HG03378 (cell line): Measurements from ENCODE around the gene GALR1.

Experiments
- ATAC-seq: cut with Tn5 transposase; IDR thresholded peaks from one replicate; pipeline ENCODE4 v1.9.1; 2021; ENCODE audit warnings: mild to moderate bottlenecking, moderate library complexity; ENCODE audit not compliant: unreplicated experiment

GALR1 gene

GRCh38 chr18:77316641-77317040, 67.0 kb downstream of the GALR1 start:
- ATAC-seq, result no peak

DNA sequence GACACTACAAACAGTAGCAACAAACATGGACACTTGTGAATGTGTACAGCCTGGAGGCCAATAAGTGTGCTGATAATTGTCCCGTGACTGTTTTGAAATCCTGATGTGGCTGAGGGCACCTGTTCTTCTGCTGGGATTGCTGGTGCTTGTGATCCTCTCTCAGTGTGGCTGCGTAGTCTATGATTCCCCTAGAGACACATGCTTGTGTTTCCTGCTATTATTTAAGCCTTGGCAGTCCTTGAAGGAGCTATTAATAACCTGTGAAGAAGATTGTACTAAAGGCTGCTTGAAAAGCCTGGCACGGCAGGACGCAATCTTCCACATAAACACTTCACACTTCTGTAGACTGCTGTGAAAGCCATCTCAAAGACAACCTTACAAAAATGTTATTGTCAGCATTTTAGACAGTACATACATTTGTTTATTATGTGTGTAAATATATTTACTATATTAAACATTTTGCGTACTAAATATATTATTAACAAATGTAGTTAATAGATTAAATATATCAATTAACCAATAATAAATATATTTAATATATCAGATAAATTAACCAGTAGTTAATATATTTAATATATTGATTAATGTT, 71.4 kb downstream of the GALR1 start:
- ATAC-seq, result no peak

- ATAC-seq, result no peak
Observed at GRCh38 chr18:77321823-77322805, 72.5 kb downstream of the GALR1 start.

DNA sequence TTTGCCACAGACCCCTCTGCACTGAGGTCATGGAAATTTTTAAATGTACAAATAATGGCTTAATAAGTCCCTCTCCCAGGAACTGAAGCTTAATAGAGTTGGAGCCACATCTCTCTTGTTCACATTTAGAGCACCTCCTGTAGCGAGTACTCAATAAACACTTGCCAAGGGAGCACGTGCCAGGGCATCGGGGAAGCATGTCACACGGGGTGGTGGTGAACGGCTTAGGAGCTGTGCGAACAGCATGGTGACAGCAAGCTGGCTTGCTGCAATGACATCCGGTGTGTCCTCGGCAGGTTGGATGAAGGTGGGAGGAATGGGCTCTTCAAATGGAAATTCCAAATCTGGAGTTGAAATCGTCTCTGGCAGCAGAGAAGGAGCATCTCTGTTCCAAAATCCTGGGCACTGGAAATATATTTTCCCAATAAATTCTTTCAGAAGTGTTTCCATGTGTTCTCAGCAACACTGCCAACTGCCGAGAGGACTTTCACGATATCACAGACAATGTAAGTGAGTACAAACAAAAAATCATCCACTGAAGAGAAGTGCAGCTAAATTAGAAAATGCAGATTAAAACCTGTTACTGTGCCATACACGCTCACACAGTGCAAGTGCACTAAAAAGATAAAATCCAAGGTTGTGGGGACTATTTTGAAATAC, 74.1 kb downstream of the GALR1 start:
- no peak for ATAC-seq
